Keratinocyte (primary cell): ENCODE results near the gene CHI3L2. TPM values are rescaled to one million over a fixed set of nuclear protein-coding genes. Genes with fewer than 3 reads are reported as not detected.

Source experiments
- DNase-seq: peaks from one replicate; pipeline ENCODE4 v3.0.0-alpha.2; 2011; ENCODE audit warnings: low read depth, missing footprints, low spot score
- FAIRE-seq: peaks from 2 replicates; lab custom pipeline; 2011; peaks lifted over from hg19 to GRCh38; lab: Jason Lieb, UNC
- H2AFZ ChIP-seq: 2 replicates; pipeline ENCODE4 v1.6.0; 2012; ENCODE audit warnings: low read length, control low read depth, inconsistent platforms; ENCODE audit not compliant: control insufficient read depth
- H3K27ac ChIP-seq: 2 replicates; pipeline ENCODE4 v1.5.1; 2011; ENCODE audit warnings: low read length; ENCODE audit not compliant: control insufficient read depth, insufficient read depth
- H3K27me3 ChIP-seq: 3 replicates; pipeline ENCODE4 v1.6.0; 2011; ENCODE audit warnings: low read length; ENCODE audit not compliant: control insufficient read depth, insufficient read depth; ENCODE audit errors: extremely low read depth
- H3K36me3 ChIP-seq, 2 experiments: 2 replicates in 1 of 2; 3 replicates in 1 of 2; pipeline ENCODE4 v1.5.1; 2011; ENCODE audit warnings: low read length in 2 of 2, mild to moderate bottlenecking in 1 of 2; ENCODE audit not compliant: control insufficient read depth in 2 of 2, insufficient read depth in 2 of 2; ENCODE audit errors: extremely low read depth in 1 of 2
- H3K4me1 ChIP-seq: 3 replicates; pipeline ENCODE4 v1.5.1; 2011; ENCODE audit warnings: low read length; ENCODE audit not compliant: control insufficient read depth, insufficient read depth; ENCODE audit errors: extremely low read depth
- H3K4me2 ChIP-seq: 3 replicates; pipeline ENCODE4 v1.6.0; 2011; ENCODE audit warnings: low read depth, low read length; ENCODE audit not compliant: control insufficient read depth, insufficient read depth; ENCODE audit errors: extremely low read depth
- H3K4me3 ChIP-seq, 3 experiments: fragments of 200-600 bp in 1 of 3; sonication (generic) in 1 of 3; 2 replicates in 2 of 3; 3 replicates in 1 of 3; pipeline ENCODE4 v1.5.1; 2011 to 2016; ENCODE audit warnings: low read length in 3 of 3, mild to moderate bottlenecking in 3 of 3, control low read depth in 2 of 3, inconsistent platforms in 1 of 3, low read depth in 1 of 3, mixed read lengths in 1 of 3, mixed run types in 1 of 3, moderate library complexity in 1 of 3; ENCODE audit not compliant: control insufficient read depth in 2 of 3, insufficient read depth in 2 of 3; ENCODE audit errors: extremely low read depth in 1 of 3
- H3K79me2 ChIP-seq: 2 replicates; pipeline ENCODE4 v1.6.0; 2012; ENCODE audit warnings: low read length; ENCODE audit not compliant: control insufficient read depth, insufficient read depth
- H3K9ac ChIP-seq: 3 replicates; pipeline ENCODE4 v1.6.0; 2011; ENCODE audit warnings: low read length; ENCODE audit not compliant: control insufficient read depth, insufficient read depth; ENCODE audit errors: extremely low read depth
- H3K9me1 ChIP-seq: 3 replicates; pipeline ENCODE4 v1.6.0; 2011; ENCODE audit warnings: low read length; ENCODE audit not compliant: control insufficient read depth, insufficient read depth; ENCODE audit errors: extremely low read depth
- H3K9me3 ChIP-seq: 2 replicates; pipeline ENCODE4 v1.5.1; 2012; ENCODE audit warnings: low read depth, low read length; ENCODE audit not compliant: control insufficient read depth
- H4K20me1 ChIP-seq: 3 replicates; pipeline ENCODE4 v1.6.0; 2011; ENCODE audit warnings: low read length; ENCODE audit not compliant: control insufficient read depth, insufficient read depth; ENCODE audit errors: extremely low read depth
- CTCF ChIP-seq, 3 experiments: IDR thresholded peaks in 1 of 3; conservative IDR thresholded peaks in 1 of 3; optimal IDR thresholded peaks in 1 of 3; 2 replicates in 2 of 3; 3 replicates in 1 of 3; pipeline versions ENCODE3 to v1.5.1; 2011; ENCODE audit warnings: low read length in 3 of 3, mild to moderate bottlenecking in 3 of 3, moderate library complexity in 2 of 3, control low read depth in 1 of 3, inconsistent platforms in 1 of 3; ENCODE audit not compliant: insufficient read depth in 2 of 3; ENCODE audit errors: extremely low read depth in 1 of 3
- EZH2 ChIP-seq: IDR thresholded peaks from one replicate; pipeline ENCODE4 v1.6.1; 2012; ENCODE audit warnings: inconsistent platforms, mild to moderate bottlenecking, low read length, moderate library complexity
- dilution Hi-C: fragments of 300-500 bp; cut with MboI; formaldehyde crosslinking; loops from one replicate; pipeline ENCODE4 v1.7.0; 2020; ENCODE audit warnings: low sequenced_read_pairs; ENCODE audit not compliant: extremely low pct_ligation_motif_present
- polyA plus RNA-seq, 5 experiments: library from polyadenylated mRNA; depleted of rRNA in 3 of 5; stranded (reverse) in 3 of 5; stranded (forward) in 1 of 5; unstranded in 1 of 5; fragments of >200 nt; gene quantifications; 1 replicate in 1 of 5; 2 replicates in 3 of 5; 3 replicates in 1 of 5; pipeline versions ENCODE4 v1.2.1 to v1.2.3, GENCODE V29; 2011 to 2012; ENCODE audit warnings: missing spikeins in 2 of 5, low read depth in 1 of 5, low replicate concordance in 1 of 5

The CHI3L2 gene
- polyA plus RNA-seq, 1 donor (not counting 4 experiments of a cell fraction or from before 2014, with no cell fraction given) = 2.5 TPM

- Histone ChIP-seq H3K27me3 (no peaks in the 10 kb centered on the region), H3K79me2 (no peaks in the 10 kb centered on the region), H2AFZ (no peak overlapping the region), H4K20me1 (no peaks in the 10 kb centered on the region), H3K4me3 (no peak overlapping the region), H3K4me1 (peaks cover 26% of the 10 kb centered on the region), H3K27ac (no peak overlapping the region), H3K36me3 (peaks cover 2% of the 10 kb centered on the region in 2 experiments), H3K9me3 (no peaks in the 10 kb centered on the region), H3K4me2 (no peak overlapping the region), H3K9ac (no peak overlapping the region), H3K9me1 (no peaks in the 10 kb centered on the region)
- no peak for TF ChIP-seq EZH2
- TF ChIP-seq CTCF (optimal IDR thresholded peaks at IDR 0.05 in 1 of 3, IDR thresholded peaks at IDR 0.05 in 1 of 3, conservative IDR thresholded peaks at IDR 0.05 in 1 of 3; ENCODE audit: extremely low read depth in 1 of 3, insufficient read depth in 2 of 3, low read length in 3 of 3) = no peak
- DNase-seq (no peak), FAIRE-seq (no peak)
- dilution Hi-C loops = no loop called here
Observed at GRCh38 chr1:111199329-111199728, 28.2 kb upstream of the CHI3L2 start.

- H3K9ac ChIP-seq = no peak within 1 kb of the TSS
- no peaks in the 10 kb centered on the region for H4K20me1 ChIP-seq
- no peak within 1 kb of the TSS for H2AFZ ChIP-seq
- H3K4me2 ChIP-seq = no peak within 1 kb of the TSS
- H3K27me3 ChIP-seq = no peaks in the 10 kb centered on the region
- H3K36me3 ChIP-seq = peaks cover 2% of the 10 kb centered on the region in 2 experiments
- no peak for FAIRE-seq
- no peaks in the 10 kb centered on the region for H3K9me3 ChIP-seq
- no peak for TF ChIP-seq EZH2
- TF ChIP-seq CTCF (optimal IDR thresholded peaks at IDR 0.05 in 1 of 3, IDR thresholded peaks at IDR 0.05 in 1 of 3, conservative IDR thresholded peaks at IDR 0.05 in 1 of 3; ENCODE audit: extremely low read depth in 1 of 3, insufficient read depth in 2 of 3, low read length in 3 of 3) = no peak
- H3K4me1 ChIP-seq = peaks cover 29% of the 10 kb centered on the region
- dilution Hi-C loops = no loop called here
- H3K79me2 ChIP-seq = no peaks in the 10 kb centered on the region
- H3K4me3 ChIP-seq = no peak within 1 kb of the TSS
- H3K27ac ChIP-seq = no peak within 1 kb of the TSS
- no peak for DNase-seq
- H3K9me1 ChIP-seq = no peaks in the 10 kb centered on the region
Observed at GRCh38 chr1:111199881-111200801, 27.4 kb upstream of the CHI3L2 start, which contains the start of gene DENND2D. Gene DENND2D (minus strand): TSS chr1:111200646. CDS start chr1:111200459, 187 bp downstream.
